Stimulated activated CD4-positive, alpha-beta T cell treated with anti-CD3 and anti-CD28 coated beads, Interleukin-2, amount 100 ng/mL, for 48 hours (primary cell): Measurements from ENCODE around the gene PPP1R13B.

Experiments used
- DNase-seq, 2 donors: peaks; one replicate each; pipeline ENCODE4 v3.0.0-alpha.2; 2020

Gene PPP1R13B

DNA sequence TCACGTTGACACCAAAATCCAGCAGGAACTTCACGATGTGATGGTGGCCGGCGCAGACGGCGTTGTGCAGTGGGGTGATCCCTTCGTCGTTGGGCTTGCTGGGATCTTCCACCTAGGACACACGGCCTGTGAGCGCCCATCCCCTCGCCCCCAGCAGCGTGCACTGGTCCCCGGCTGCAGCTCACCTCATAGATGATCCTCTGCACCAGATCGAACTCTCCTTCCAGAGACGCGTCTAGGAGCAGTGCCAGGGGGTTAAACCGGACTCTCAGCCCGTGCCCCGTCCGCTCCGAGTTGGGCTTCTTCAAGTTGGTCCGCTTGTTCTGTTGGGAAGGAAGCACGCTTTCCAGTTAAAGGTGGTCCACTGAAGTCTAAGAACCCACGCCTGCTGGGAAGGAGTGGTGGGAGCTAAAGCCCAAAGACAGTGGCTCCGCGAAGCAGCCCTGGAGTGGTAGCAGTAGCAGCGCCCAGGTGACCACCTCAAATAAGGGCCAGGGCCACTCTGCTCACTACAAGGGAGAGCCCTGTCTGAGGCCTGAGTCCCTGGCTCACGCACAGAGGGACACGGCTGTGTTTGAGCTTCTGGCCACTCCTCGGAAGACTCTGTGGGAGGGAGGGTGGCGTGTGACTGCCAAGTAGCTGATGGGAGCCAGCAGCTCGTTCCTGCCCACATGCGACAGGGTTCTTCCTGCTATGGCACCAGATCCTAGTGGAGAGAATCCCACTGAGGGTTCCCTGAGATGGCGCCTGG lies 108.5 kb downstream of the PPP1R13B start:
- no peak for DNase-seq

DNA sequence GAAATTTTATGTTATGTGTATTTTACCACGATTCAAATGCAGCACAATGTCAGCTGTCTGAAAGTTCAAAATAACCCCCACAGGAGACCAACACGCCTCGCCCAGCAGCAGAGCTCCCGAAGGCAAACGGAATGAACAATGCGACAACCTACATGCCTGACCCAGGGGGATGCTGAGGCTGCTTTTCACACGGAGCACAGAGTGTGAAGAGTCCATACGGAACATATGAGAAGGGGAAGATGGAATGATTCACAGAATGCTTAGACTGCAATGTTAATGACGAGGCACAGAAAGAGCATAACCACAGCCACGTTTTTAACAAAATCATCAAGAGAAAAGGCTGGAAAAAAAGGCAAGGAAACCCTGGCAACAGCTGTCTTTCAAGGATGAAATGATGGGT lies 109.2 kb downstream of the PPP1R13B start:
- no peak for DNase-seq

DNA sequence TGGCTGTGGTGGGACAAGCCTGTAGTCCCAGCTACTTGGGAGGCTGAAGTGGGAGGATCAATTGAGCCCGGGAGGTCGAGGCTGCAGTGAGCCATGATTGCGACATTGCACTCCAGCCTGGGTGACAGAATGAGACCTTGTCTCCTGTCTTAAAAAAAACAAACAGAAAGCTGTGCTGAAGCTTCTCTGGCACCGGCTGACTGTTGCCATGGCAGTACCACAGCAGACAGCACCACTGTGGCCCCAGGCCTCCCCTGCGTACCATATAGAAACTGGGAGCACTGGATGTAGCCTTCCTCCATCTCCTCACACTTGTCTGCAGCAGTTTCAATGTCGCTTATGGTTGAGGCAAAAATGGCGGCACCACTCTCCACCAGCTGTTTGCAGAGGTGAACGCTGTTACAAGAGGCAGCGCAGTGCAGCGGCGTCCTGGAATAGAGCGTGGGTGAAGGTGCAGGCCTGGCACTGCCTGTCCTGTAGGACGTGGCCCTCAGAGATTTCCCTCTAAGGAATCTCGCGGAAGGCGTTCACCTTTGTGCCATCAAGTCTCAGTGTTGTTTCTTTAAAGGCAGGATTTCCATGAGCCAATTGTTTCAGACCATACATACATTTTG lies 109.8 kb downstream of the PPP1R13B start:
- DNase-seq: no peak

DNA sequence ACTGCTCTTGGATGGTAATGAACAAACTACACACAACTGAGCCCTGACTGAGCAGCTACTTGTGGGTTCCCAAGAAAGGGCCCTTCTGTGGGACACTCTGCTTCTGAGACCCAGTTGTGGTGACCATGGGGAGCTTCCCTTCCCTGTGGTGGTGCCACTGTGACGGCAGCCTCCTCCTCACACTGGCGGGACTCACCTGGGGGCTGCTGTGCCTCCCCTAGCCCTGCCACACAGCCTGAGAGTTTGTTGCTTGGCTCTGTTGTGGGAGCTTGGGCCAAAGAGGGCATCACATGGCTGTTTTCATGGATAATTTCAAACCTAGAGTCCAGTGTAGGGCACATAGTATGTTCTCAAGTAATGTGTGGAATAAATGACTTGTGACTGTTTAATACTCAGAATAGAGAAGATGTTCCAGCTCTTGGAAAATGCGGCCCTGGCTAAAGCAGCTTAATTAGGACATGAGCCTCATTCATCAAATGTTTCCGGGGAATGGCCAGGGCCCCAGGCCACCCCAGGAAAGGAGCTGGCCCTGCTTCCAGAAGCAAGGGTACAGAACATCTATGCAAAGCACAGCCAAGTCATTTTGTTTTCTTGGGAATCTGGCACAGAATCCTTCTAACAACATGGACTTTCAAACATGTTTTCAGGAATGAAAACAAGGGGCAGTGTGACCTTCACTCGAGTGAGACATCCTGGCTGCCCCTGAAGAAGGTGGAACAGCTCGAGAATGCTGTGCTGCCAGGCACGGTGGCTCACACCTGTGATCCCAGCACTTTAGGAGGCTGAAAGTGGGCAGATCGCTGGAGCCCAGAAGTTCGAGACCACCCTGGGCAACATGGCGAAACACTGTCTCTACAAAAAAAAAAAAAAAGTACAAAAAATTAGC lies 110.6 kb downstream of the PPP1R13B start:
- no peak for DNase-seq

DNA sequence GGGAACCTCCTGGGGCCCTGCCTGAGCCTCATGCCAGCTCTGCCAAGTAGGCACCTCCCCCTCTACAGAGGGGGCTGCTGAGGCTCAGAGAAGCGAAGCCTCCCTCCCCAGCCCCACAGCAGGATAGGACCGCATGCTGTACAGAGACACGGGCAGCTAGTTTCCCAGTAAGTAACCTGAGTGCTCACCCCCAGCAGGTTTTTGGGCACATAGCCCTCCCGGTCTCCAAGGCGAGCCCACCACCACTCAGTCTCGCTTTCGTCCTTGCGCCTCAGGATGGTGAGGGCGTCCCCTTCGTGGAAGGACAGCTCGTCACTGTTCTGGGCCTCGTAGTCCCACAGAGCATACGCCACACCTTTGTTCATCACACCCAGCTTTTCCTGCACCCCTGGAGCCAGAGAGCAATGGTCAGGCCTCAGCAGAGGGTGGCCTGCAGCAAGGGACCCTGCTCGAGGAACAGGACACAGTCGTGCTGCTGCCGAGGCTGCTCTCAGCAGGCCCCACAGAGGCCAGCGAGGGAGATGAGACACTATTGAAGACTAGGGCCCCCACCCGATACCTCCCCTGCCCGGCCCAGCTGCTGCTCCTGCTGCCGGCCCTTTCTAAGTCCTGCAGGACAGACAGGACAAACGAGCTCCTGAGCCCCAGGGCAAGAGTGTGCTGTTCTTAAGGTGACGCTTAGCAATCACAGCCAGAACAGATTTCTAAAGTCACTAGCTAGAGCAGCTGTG lies 111.4 kb downstream of the PPP1R13B start:
- no peak for DNase-seq

DNA sequence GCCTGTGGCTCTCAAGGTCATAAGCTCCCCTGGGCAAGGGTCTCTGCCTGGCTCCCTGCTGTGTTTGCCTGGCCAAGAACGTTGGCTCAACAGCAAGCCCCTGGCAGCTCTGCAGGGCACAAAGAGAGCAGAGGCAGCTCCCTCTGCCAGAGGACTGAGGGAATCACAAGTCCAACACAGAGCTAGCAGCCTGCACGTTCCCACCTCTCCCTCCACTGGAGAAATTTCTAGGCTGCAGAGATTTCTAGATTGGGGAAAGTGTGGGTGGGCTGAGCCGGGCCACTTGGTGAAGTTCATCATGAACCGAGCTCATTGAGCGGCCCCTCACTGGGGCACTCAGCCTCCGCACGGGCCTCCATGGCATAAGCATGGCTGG lies 111.9 kb downstream of the PPP1R13B start:
- DNase-seq: no peak

DNA sequence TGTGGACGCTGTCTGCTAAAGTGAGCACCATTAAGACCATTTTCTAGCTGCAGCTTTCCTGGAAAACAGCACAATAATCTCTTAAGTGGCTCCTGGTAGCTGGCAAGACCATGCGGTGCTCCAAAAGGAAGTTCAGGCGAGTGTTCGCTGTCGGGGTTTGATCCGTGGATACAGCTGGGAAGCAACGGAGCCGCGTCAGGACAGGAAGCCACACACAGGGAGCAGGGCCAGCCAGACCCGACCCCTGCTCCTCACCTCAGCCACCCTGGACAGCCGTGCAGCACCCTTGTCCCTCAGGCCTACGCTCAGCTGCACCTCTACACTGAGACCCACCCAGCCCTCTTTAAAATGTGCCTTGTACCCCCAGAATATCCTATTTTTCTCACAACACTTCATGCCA lies 112.4 kb downstream of the PPP1R13B start:
- no peak for DNase-seq

DNA sequence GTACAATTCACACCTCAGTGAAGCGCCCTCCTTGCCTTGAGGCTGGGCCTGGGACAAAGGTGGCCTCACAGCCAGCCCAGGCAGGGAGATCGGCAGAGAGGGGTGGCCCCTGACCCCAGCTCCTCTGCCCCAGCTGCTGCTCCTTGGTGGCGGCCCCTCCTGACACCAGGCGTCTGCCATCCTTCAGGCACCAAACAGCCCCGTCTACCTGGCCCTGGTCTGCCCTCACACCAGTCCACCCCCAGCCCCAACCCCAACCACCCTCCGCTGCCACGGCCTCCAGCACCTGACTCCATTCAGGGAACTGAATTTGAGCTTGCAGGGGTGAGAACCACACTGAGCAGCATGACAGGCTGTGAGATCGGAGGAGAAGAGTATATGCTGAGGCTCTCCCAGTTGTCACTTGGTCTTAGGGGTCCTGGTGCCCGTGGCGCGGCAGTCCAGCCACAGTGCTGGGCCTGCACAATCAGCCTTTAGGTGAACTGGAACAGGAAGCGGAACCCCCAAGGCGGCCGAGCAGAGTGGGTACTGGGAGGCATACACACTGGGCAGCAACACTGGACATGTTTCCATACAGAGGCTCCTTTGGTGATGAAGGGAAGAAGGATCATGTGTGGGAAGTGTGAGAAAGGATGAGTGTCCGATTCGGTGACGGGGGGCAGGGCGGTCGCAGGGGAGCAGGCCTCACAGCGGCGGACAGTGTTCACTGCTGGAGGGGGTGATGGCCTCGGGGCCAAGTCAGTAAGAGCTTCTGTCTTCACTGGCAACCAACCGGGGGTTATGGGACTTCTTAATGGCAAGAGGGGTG lies 113.1 kb downstream of the PPP1R13B start:
- DNase-seq: no peak

DNA sequence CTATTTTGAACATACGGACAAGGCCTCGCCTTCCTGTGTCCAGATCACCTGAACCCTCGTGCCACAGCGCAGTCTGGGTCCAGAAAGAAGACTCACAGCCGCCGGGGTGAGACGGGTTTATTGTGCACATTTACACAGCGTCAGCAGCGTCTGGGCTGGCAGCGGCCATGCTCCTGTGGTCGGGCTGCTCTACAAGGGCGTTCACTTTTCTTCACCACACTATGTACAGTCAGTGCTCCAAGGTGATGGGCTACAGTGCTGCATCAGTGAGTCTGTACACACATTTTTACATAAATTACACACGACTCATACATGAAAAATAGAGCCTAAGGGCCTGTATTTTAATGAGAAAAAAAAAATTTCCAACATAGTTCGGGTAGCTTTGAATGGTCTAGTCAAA lies 113.7 kb downstream of the PPP1R13B start:
- DNase-seq: no peak

DNA sequence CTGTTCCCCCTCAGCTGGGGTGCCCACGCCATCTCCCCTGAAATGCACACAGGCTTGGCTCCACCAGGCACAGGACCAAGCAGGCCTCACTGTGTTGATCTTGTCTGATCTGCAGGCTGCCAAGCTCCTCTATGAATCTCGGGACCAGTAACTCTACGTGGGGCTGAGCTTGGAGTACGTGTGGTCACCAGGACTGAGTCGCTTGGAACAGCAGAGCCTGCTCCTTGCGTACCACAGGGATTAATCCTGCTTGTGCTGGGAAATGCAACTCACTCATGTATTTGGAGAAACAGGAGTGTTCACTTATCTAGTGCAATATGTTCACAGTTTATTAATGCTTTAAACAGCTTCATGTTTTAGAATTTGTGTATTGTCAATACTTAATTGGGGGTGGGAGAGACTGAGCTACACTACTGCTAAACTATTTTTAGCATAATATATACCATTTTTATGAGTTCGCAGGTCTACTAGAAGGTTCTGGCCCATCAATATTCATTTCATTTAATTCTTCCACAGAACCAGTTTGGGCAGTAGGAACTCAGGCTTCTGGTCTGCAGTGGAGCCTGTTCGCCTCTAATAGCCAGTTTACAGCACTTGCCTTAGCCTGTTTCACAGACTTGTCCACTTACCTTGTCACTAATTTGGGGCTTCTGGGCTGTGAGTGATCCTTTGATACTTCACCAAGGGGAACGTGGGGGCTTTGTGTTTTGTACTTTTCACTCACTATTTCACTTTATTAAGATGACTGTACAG lies 114.3 kb downstream of the PPP1R13B start:
- DNase-seq: no peak

DNA sequence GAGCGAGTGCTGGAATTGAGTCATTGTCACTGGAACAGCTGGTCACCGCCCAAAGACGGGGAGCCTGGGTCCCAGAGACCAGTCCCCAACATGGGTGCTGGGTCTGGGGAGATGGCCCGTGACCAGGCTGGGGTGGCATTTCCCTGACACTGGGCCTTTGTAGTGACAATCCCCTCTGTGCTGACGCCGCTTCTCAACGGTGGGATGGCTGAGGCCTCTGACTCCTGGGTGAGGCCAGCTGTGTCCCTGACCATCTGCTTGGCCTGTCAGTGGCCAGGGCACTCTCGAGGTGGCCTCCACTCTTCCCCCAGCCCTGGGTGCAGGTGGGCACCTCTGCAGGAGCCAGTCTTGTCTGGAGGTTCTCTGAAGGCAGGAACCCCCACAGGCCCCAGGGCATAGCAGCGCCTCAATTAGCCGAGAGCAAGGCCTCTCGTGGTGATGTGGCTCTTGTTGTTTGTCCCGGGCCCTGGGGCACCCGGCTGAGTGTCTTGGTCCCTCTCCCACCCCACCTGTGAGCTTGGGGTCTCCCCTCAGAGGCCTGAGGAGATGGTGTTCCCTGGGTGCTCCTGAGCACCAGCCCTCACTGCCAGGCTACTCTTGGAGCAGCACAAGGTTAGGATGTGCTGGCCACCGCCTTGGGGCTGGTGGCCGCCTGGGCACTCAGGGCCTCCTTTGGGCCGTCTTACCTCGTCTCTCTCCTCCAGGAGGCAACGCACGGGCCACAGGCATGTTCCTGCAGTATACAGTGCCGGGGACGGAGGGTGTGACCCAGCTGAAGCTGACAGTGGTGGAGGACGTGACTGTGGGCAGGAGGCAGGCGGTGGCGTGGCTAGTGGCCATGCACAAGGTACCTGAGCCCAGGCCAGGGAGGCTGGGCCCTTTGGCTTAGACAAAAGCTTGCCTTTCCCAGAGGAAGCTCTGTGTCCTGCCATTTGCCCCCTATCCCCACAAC lies 115.2 kb downstream of the PPP1R13B start:
- DNase-seq: no peak

DNA sequence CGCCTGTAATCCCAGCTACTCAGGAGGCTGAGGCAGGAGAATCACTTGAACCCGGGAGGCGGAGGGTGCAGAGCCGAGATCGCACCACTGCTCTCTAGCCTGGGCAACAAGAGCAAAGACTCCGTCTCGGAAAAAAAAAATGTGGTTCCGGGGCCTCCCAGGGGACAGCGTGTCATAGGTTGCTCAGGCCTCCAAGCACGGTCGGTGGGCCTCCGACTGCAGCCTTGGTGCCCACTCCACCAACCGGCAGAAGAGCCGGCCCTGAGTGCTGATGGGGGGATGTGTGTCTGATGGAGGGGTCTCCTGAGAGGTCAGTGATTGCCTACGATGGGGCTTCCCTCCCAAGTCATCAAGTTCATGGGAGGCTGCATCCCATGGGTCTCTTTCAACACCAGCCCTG lies 115.9 kb downstream of the PPP1R13B start:
- no peak for DNase-seq

DNA sequence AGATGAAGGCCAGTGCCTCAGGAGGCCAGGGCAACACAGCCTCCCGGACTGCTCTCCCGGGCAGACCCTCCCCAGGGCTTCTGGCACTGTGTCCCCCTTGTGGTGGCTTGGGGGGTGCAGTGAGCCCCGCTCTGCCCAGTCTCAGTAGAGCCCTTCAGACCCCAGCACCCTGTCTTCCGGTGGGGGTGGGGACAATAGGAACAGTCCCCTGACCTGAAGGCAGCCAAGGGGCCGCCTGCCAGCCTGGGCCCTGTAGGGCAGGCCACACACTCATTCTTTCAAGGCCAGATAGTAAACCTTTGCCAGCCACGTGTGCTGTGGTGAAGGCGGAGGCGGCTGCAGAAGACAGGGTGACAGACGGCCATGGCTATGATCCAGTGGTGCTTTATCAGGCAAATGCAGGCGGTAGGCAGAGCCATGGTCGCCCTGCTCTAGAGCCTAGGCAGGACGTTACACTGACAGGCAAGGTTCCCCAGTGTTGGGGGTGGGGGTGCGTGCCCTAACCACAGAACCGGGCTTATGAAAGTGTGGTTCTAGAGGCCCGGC lies 116.8 kb downstream of the PPP1R13B start:
- DNase-seq: no peak

DNA sequence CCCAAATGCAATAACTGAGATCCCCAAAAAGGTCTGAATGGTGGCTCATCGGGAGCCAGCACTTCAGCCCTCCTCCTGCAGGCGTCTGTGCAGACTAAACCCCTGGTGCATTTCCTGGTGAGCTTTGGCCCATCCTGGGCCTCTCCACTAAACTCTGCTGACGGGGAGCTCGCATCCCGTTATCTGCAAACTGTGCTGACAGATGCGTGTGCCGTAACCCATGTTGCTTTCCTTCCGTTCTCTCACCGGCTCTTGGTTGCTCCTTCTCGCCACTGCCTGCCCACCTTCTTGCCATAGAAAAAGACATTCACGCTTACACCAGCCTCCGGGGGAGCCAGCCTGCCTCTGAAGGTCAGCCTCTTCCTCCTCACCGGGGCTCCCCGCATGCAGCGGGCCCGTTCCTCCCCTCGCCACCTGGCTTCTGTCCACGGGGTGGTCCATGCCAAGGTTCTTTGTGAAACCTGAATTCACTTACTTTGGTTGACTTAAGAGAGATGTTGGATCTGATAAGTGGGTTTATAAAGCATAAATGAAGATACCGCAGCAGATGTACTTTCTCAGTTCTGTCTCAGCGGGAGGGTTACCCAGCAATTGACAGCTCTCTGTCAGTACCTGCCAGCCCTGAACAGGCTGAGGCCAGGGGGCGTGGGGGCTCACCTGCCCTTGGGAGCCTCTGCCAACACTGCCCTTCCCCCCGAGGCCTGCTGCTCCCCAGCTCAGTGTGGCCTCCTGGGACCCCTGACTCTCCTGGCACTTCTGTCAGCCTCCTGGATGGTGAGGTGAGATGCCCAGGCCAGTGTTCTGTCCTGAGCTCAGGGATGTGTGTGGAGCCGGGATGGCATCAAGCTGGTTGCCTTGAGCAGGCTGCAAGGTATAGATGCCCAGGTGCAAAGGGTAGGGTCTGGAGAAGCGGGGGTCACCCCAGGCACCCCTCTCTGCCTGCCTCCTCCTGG lies 117.6 kb downstream of the PPP1R13B start:
- no peak for DNase-seq

DNA sequence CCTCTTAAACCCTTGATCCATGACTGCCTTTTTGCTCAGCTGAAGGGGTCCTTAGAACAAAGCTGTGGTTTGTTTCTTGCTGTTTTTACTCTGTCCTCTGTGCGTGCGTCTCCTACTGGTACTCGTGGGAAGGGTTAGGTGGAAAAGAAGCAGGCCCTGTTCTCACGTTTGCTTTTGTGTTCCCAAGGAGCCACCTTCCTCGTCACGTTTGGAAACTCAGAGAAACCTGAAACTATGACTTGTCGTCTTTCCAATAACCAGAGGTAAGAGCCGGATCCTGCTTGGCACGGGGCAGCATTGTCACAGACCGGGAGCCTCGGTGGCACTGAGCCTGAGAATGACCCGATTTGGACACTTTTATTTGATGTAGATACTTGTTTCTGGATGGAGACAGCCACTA lies 118.7 kb downstream of the PPP1R13B start:
- no peak for DNase-seq

DNA sequence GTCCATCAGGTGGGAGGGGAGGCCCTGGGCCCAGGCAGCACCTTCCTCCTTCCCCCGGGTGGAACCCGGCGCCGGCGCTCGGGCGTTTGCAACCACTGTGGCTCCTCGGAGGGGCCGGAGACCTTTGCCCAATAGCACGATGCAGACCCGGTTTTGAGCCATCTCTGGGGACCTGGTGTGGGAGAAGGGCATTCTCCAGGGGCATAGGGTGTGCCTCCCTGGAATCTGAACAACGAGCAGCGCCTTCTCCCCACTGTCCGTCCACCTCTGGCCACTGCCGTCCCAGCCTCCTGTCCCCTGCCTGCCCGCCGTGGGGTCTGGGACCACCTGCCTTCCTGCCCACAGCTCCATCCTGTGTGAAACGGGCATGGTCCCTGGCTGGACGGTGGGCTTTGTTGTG lies 119.2 kb downstream of the PPP1R13B start:
- DNase-seq: no peak

DNA sequence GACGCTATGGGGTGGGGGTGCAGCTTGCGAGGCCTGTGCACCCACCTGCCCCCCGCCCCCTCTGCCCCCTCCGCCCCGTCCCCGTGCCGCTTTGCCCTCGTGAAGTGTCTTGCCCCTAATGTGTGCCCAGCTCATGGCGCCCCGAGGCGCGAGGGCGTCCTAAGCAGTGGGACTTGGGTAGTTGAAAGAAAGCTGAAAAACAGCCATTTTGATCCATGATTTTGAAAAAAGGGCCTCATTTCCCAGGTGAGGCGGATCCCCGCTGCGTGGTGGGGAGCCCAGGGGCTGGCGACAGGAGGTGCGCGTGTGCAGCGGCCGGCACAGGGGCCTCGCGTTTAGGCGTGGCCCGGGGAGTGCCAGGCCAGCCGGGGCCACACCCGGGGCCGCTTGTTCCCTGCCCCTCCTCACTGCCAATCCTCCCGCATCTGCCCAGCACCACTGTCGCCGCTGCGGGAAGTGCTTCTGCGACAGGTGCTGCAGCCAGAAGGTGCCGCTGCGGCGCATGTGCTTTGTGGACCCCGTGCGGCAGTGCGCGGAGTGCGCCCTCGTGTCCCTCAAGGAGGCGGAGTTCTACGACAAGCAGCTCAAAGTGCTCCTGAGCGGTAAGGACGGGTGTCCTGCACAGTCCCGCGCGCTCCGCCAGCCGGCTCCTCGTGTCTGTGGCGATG lies 119.9 kb downstream of the PPP1R13B start:
- no peak for DNase-seq

DNA sequence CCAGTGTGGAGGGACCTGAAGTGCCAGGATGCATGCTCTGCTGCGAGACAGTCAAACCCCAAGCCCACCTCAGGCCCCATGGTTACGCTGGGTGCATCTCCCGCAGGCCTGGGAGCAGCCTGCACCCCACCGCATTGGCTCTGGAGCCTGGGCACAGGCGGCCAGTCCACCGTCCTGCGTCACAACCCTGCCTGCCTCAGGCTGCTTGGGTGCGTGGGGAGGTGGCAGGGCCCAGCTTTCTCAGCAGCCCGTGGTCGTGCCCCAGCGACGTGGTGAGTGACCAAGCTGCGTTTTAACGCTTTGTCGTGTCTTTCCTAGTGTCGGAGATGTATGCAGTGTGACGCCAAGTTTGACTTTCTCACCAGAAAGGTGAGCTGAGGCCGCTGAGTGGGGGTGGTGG lies 120.9 kb downstream of the PPP1R13B start:
- DNase-seq: no peak
